ENCODE results near the gene NME2.
"Not testable (repeated sequence)": the region's sequence is repeated elsewhere in the genome, so short reads cannot be mapped to it uniquely, and the experiment has no call there.

Gene NME2

GRCh38 chr17:51152766-51153209 is 13.4 kb upstream of the NME2 start:
- no peak for DNase-seq (ENCODE audit: low read depth in 2 of 2)

- DNase-seq (ENCODE audit: low read depth in 2 of 2), result peak; percentile 99
These were observed 12.8 kb upstream of the NME2 start, which contains the start of gene NME1 for GRCh38 chr17:51153210-51154072. Gene NME1, plus strand, starts transcription at chr17:51153559. Its CDS starts 2,096 bp downstream, at chr17:51155655.

- no peak for DNase-seq (ENCODE audit: low read depth in 2 of 2)
These were observed 12.0 kb upstream of the NME2 start for GRCh38 chr17:51154176-51154575.

GRCh38 chr17:51155416-51155815 is 10.8 kb upstream of the NME2 start:
- no peak for DNase-seq (ENCODE audit: low read depth in 2 of 2)

- no peak for DNase-seq (ENCODE audit: low read depth in 2 of 2)
These were observed 6.6 kb upstream of the NME2 start for GRCh38 chr17:51159604-51160003.

GRCh38 chr17:51161541-51161940 is 4.7 kb upstream of the NME2 start:
- no peak for DNase-seq (ENCODE audit: low read depth in 2 of 2)

- no peak for DNase-seq (ENCODE audit: low read depth in 2 of 2)
These were observed 1.1 kb upstream of the NME2 start for GRCh38 chr17:51164911-51165679.

- no peak for DNase-seq (ENCODE audit: low read depth in 2 of 2)
These were observed 472 bp upstream of the NME2 start for GRCh38 chr17:51165680-51166197.

- no peak for DNase-seq (ENCODE audit: low read depth in 2 of 2)
These were observed 1.0 kb downstream of the NME2 start for GRCh38 chr17:51166987-51167931.

- DNase-seq (ENCODE audit: low read depth in 2 of 2), result no peak
These were observed 3.1 kb downstream of the NME2 start for GRCh38 chr17:51169340-51169739.

GRCh38 chr17:51170736-51171135 is 4.5 kb downstream of the NME2 start:
- no peak for DNase-seq (ENCODE audit: low read depth in 2 of 2)

- not testable (repeated sequence) for DNase-seq (ENCODE audit: low read depth in 2 of 2)
These were observed 5.8 kb downstream of the NME2 start for GRCh38 chr17:51172030-51172429.

- DNase-seq (ENCODE audit: low read depth in 2 of 2), result no peak
These were observed 14.3 kb downstream of the NME2 start for GRCh38 chr17:51180486-51180885.

- DNase-seq (ENCODE audit: low read depth in 2 of 2), result no peak
These were observed 17.9 kb downstream of the NME2 start for GRCh38 chr17:51184124-51184523.

- no peak for DNase-seq (ENCODE audit: low read depth in 2 of 2)
These were observed 19.6 kb downstream of the NME2 start for GRCh38 chr17:51185763-51186332.

GRCh38 chr17:51188271-51188833 is 22.1 kb downstream of the NME2 start:
- DNase-seq (ENCODE audit: low read depth in 2 of 2), result no peak

- DNase-seq (ENCODE audit: low read depth in 2 of 2), result no peak
These were observed 23.0 kb downstream of the NME2 start for GRCh38 chr17:51189162-51189561.

- no peak for DNase-seq (ENCODE audit: low read depth in 2 of 2)
These were observed 23.4 kb downstream of the NME2 start for GRCh38 chr17:51189628-51190027.

GRCh38 chr17:51191895-51192294 is 25.7 kb downstream of the NME2 start:
- no peak for DNase-seq (ENCODE audit: low read depth in 2 of 2)

- DNase-seq (ENCODE audit: low read depth in 2 of 2), result no peak
These were observed 31.5 kb downstream of the NME2 start for GRCh38 chr17:51197754-51198153.

GRCh38 chr17:51200295-51200694 is 34.1 kb downstream of the NME2 start:
- DNase-seq (ENCODE audit: low read depth in 2 of 2), result no peak
